ENCODE data around the gene MOCS1.

Gene MOCS1

GRCh38 chr6:39923394-39923793, 10.9 kb downstream of the MOCS1 start:
- no peak for ATAC-seq

DNA sequence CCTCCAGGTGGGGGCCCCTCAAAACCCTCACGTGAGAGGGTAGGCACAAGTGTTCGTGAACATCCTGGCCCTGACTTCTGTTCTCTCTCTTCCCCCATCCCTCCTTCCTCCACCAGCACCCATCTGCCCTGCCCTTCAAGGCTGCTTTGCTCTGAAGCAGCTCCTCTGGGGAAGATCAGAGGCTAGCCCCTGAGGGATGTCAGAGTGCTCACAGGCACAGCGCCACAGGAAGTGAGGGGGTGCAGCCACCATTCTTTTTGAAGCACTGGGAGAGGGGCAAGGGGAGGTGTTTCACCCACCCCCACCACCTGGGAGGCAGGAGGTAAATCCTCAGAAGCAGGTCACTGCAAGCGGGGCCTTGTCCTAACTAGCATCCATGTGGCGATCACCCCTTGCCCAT, 11.4 kb downstream of the MOCS1 start:
- ATAC-seq: no peak

DNA sequence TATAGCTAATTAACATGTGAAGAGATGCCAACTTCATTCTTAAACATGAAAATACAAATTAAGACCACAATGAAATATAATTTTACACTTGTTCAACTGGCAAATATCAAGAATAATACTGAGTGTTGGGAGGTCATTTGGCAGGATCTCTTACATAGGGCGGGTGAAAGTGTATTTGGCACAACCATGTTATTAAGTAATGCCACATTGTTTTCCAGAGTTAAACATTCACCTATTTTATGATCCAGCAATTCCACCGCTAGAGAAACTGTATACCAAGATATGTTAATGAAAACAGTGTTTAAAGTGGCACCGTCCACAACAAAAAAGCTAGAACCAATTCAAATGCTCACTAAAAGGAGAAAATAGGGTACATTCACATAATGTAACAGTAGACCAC, 14.1 kb downstream of the MOCS1 start:
- ATAC-seq: no peak

DNA sequence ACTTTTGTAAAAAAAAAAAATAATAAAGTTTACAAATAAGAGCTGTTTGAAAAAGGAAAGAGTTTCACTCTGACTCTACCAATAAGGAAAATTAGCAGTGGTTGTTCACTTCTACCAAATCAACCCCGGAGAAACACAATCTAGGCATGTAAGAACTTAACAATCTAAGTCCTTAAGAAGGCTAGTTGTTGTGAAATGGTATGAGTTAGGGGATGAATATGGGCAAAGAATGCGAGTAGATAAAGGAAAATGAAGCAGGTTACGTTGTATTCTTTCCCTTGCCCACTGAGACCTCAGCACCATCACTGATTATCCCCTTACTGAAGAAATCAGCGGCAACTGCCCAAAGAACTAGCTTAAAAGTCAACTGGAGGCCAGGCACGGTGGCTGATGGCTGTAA, 15.4 kb downstream of the MOCS1 start:
- ATAC-seq: no peak

DNA sequence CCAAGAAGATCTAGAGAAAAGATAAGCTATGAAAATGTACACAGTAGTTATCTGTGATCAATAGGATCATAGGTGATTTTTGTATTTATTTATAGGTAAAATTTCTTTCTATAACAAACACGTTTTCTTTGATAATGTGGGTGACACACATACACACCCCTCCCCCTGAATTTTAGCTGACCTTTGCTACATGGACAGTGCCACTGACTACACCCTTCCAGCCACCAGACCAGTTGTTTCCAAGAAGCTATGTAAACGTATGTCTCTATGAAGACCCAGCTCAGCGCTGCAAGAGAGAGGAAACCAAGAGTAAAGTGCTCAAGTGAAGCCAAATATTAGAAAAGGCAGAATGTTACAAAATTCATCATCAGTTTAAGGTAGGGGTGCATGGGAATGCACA, 16.3 kb downstream of the MOCS1 start:
- no peak for ATAC-seq

- ATAC-seq: no peak
These were observed 16.9 kb downstream of the MOCS1 start for GRCh38 chr6:39917329-39917728.

DNA sequence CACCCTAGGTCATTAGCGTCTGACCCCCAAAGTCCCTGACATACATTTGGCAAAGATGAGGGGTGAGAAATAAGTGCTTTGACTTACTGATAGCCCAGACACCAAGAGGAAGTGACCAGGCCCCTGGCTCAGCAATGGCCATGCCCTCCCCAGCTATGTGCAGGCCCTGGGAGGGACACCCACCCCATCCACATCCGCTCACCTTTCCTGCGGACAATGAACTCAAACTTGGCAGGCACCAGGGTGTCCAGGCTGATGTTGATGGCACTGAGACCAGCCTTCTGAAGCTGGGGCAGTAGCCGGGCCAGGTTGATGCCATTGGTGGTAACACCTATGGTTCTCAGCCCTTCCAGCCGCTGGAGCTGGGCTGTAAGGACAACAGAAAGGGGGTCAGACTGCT, 18.4 kb downstream of the MOCS1 start:
- no peak for ATAC-seq

DNA sequence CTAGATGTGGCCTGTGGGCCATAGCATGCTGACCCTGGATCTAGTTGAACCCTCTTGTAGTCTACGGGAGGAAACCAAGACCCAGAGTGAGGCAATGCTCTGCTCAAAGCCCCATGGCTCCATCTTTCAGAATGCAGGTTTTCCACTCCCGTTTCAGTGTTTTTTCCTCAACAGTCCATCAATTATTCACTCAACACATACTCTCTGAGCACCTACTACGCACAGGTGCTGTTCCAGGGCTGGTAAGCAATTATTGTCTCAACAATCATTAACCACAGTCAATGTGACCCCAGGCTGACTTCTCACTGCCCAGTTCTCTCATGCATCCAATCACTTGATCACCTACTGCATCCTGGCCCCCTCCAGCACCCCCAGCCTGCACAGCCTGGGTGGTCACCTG, 20.0 kb downstream of the MOCS1 start:
- no peak for ATAC-seq

- ATAC-seq: no peak
These were observed 20.8 kb downstream of the MOCS1 start for GRCh38 chr6:39913391-39913916.

DNA sequence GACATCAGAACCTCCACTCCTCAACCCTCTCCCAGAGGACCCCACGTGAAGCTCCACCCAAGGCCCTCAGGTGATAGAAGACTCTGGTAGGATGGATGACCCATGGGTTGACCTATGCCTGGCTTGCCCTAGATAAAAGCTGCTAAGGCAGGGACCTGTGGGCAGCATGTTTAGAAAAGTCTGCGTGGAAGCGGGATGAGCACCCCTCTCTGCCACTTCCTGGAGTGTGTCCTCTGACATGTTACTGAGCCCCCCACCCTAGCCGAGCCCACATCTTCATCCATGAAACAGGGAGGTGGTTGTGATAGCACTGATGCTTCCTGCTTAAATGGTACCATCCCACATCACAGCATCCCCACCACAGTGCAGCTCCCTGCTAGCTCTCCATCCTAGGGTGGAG, 21.8 kb downstream of the MOCS1 start:
- no peak for ATAC-seq

DNA sequence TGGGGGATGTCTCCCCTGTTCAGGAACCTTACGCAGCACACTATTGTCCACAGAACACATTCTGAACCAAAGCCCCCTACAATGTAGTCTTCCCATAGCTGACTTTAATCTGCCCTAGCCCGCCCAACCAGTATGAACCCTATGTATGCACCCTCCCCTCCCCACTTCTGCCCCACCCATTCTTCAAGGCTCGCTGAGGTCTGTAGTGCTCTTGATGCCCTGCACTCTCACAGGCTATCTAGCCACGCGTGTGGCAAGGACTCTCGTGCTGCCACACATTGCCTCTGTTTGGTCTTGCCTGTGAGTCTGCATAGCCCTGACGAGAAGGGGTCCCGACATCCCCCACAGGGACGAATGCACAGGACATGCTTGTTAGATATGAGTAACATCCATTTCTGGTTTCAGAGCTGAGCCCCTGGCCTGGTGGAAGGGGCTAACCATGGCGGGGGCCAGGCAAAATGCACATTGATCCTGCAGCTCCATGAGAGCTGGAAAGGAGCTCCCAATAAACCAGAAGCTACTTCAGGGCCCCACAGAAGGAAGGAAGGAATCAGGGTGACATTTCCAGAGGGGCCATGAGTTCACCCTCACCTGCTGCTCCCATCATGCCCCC, 22.6 kb downstream of the MOCS1 start:
- ATAC-seq: no peak

DNA sequence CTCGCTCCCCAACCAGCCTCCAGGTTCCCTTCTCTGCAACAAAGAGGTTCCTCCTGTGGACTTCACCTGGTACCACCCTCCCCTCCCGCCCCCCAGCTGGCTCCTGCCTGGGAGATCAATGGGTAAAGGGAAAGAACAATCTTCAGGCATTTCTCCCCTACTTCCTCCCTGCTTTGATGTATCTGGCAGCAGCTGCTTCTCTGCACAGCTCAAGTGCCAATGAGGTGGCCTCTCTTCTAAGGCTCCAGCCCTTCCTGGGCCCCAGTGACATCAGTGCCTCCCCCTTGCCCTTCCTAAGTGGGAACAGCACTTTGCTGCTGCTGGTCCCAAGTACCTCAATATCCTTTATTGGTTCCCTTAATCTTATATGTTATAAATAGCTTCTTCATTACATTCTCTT, 23.5 kb downstream of the MOCS1 start:
- ATAC-seq: no peak

DNA sequence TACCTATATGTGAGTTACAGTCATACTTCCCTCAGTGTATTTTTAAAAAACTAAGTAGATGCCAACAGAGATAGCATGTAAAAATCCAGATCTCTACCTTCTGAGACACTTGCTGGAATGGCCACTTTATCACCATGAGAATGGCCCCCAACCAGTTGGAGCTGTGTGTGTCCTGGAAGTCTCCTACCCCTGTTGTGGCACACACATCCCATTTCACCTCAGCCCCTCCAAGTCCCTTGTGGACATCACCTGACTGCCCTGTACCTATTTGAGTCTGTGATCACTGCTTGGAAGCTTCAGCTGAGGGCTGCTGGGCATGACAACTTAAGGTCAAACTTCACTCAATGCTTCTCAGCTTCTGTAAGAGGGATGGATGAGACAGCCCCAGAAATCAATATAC, 24.1 kb downstream of the MOCS1 start:
- ATAC-seq: no peak

DNA sequence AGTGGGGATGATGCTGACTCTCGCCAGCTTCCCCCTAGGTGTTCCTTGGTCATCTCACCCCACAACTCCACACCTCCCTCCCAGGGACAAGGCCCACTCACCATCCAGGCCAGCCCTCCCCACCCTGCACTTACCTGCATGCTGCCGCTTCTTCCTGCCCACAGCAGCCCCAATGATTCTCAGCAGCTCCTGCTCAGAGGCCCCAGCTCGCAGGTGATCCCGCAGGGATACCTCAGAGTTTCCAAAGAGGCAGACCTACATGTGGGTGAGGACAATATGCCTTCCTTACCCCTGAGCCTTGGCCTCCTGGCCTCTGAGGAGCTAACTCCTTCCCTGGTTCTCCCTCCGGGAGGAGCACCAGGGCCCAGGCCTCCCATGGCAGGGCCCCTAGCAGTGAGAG, 24.6 kb downstream of the MOCS1 start:
- no peak for ATAC-seq

- ATAC-seq: no peak
These were observed 25.3 kb downstream of the MOCS1 start for GRCh38 chr6:39908838-39909583.

GRCh38 chr6:39907871-39908575, 26.2 kb downstream of the MOCS1 start:
- no peak for ATAC-seq

- no peak for ATAC-seq
These were observed 27.9 kb downstream of the MOCS1 start for GRCh38 chr6:39906318-39906761.

- ATAC-seq: no peak
These were observed 28.7 kb downstream of the MOCS1 start for GRCh38 chr6:39905640-39905975.

DNA sequence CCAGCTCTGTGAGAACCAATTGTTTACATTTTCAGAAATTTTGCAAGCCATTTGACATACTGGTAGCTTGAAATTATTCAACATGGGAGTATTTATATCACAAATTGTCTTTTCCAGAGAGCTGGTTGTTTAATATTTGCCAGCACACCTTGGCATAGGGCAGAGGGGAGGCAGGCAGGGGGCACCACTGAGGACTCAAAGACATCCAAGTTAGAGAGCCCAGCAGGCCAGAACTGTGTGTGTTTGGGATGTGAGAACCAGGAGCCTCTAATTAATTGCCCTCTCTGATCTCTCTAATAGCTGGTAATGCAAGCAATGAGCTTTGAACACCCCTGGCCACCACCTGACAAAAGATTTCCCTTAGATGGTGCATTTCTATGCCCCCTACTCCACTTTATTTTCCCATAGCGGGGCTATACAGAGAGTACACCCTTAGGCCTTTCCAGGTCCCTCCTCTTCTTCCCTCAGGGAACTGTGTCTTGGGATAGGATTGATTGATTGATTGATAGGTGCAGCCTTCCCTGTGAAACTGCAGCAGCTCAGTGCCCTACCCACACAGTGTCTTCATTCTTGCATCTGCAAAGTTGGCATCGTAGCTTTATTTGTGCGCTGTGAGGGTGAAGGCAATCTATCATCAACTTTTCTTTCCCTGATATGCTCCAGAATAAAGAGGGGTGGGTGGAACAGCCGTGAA, 29.2 kb downstream of the MOCS1 start:
- no peak for ATAC-seq

DNA sequence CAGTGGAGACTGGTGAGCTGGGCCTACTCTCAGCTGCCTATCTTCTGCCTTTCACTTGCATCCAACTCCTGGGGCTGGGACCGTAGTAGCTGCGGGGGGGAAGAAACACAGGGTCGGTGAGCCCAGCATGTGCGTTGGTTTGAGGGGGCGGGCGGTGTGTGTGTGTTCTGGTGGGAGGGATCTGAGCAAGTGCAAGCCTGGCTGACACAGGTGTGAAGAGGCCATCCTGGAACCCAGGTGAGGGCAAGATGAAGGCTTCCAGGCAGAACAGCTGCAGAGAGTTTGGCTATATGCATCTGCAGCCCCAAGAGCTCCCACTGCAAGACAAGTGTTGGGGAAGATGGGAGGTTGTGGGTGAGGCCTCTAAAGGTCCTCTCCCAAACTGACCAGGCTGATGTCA, 30.6 kb downstream of the MOCS1 start:
- ATAC-seq: no peak

DNA sequence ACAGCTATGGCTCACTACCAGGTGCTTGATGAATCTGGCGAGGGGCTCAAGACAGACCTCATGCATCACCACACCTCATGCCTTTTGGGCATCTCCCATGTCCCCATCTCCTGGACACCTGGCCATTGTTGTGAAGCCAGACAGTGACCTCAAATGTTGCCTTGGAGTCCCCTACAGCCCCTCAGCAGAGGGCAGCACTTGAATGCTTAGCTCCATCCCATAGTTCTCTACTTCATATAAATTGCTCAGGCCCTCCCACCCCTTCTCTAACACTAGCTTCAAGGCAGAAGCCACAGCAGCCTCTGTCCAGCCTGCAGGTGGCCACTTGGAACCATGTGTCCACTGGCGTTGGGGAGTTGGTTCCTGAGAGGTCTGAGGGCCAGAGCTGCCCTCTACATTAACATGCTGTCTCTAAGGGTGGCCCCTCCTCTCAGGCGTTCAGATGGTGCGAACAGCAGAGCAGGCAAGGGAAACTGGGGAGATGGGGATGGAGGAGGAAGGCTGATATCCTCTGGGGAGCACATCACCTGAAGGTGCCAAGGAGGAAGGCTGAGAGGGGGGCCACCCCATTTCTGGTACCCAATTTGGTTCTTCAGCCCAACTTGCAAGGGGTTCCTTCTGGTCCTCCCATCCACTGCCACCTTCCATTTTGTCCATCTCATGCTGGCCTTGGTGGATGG, 31.3 kb downstream of the MOCS1 start:
- ATAC-seq: no peak

DNA sequence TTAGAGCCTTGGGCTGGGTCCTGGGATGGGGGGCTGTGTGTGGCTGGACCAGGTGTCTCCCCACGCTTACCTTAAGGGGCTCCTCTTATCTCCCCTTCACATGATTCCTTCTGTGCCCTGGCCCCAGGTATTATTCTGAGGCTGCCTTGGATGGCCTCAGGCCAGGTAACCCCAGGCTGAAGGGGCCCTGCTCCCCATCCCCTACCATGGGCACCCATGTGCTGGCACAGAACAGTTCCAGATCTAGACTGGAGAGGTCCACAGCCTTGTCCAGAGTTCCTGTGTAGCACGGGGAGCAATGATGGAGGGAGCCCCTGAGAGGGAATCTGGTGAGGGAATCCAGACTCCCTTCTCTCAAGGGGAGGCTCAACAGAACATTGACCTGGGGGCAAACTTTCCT, 32.1 kb downstream of the MOCS1 start:
- no peak for ATAC-seq

DNA sequence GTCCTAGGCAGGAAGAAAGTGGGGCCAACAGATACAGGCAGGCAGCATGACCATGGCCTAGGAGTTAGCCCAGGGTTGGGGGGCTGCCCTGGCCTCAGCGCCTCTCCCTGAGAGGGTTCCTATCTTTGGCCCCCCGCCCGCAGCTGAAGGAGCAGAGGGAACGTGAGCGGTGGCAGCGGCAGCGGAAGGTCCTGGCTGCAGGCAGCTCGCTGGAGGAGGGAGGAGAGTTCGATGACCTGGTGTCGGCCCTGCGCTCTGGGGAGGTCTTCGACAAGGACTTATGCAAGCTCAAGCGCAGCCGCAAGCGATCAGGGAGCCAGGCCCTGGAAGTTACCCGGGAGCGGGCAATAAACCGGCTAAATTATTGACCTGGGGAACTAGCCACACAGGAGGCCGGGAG, 32.6 kb downstream of the MOCS1 start:
- ATAC-seq: no peak

Data from activated CD4-positive, CD25-positive, alpha-beta regulatory T cell treated with anti-CD3 and anti-CD28 coated beads, Interleukin-2, amount 50 U/mL, for 24 hours (primary cell).